ENCODE results near the gene STK40. TPM values are rescaled to one million over a fixed set of nuclear protein-coding genes. Genes with fewer than 3 reads are reported as not detected.

STK40 gene
- polyA plus RNA-seq, 2 of the 4 experiments (the other 2 are of a cell fraction): 6.0 to 8.9 TPM

GRCh38 chr1:36366091-36366661 lies 19.5 kb downstream of the STK40 start:
- Histone ChIP-seq H3K4me2 (no peak overlapping the region), H3K4me3 (no peak overlapping the region), H3K27ac (peak overlapping the region in 1 of 2 experiments; percentile 20; a peak in 1 of 6 replicates), H3K9me3 (no peaks in the 10 kb centered on the region), H3K4me1 (peaks cover 13% of the 10 kb centered on the region)
- CTCF ChIA-PET: interaction anchor here (1.1 to 5.8 kb wide), 4 partner anchors 18 to 216 kb away, joined by 3 to 201 read pairs (median 10); partner anchors contain the start of gene TRAPPC3
- DNase-seq (ENCODE audit: low read depth in 1 of 2, low spot score in 1 of 2) (no peak), ATAC-seq (no peak), FAIRE-seq (no peak)
- POLR2A ChIA-PET: no interaction called here
- 86% methylated on average over 12 of the region's 18 CpGs for WGBS (ENCODE audit: missing lambda C conversion rate)
- TF ChIP-seq ELK1 (IDR thresholded peaks at IDR 0.05; ENCODE audit: low read depth, low read length) (no peak), SMC3 (IDR thresholded peaks at IDR 0.05) (no peak), E2F6 (IDR thresholded peaks at IDR 0.05; ENCODE audit: borderline replicate concordance, low read depth) (no peak), ZC3H11A (IDR thresholded peaks at IDR 0.05) (no peak), KDM1A (IDR thresholded peaks at IDR 0.05; ENCODE audit: low read depth) (no peak), POLR2A (IDR thresholded peaks at IDR 0.05; ENCODE audit: low read length) (no peak), CHD2 (IDR thresholded peaks at IDR 0.05; ENCODE audit: low read length, partially characterized antibody) (no peak), ZFP36 (IDR thresholded peaks at IDR 0.05; ENCODE audit: borderline replicate concordance, partially characterized antibody) (no peak), GATA3 (IDR thresholded peaks at IDR 0.05; ENCODE audit: borderline replicate concordance) (no peak), RAD21 (conservative IDR thresholded peaks at IDR 0.05 in 1 of 2, IDR thresholded peaks at IDR 0.05 in 1 of 2) (no peak), NR3C1 (IDR thresholded peaks at IDR 0.05) (no peak)

GRCh38 chr1:36365381-36365780 lies 20.3 kb downstream of the STK40 start:
- FAIRE-seq (no peak), DNase-seq (ENCODE audit: low read depth in 1 of 2, low spot score in 1 of 2) (no peak), ATAC-seq (no peak)
- no peak for TF ChIP-seq POLR2AphosphoS2 (conservative IDR thresholded peaks at IDR 0.05; ENCODE audit: low read length)
- no peak for TF ChIP-seq HOXB13 (CRISPR knock-in tag; IDR thresholded peaks at IDR 0.05; ENCODE audit: low read depth)
- no peak for TF ChIP-seq CTCF (IDR thresholded peaks at IDR 0.05)
- peaks cover 13% of the 10 kb centered on the region for H3K4me1 ChIP-seq
- 95% methylated on average over 1 of the region's 1 CpG for WGBS (ENCODE audit: missing lambda C conversion rate)
- CTCF ChIA-PET: interaction anchor here (1.1 to 5.8 kb wide), 2 partner anchors 17 to 21 kb away, joined by 3 to 201 read pairs; no protein-coding TSS in a partner anchor
- POLR2A ChIA-PET: no interaction called here
- no peak overlapping the region for H3K4me3 ChIP-seq
- no peak overlapping the region for H3K4me2 ChIP-seq
- H3K9me3 ChIP-seq: no peaks in the 10 kb centered on the region
- peak overlapping the region in 1 of 2 experiments; percentile 10; a peak in 1 of 6 replicates for H3K27ac ChIP-seq

- Histone ChIP-seq H3K4me1 (peaks cover 5% of the 10 kb centered on the region; the same call in 1 of the 3 replicates), H3K4me2 (no peak overlapping the region), H3K9me3 (no peaks in the 10 kb centered on the region), H3K4me3 (no peak overlapping the region), H3K27ac (no peak overlapping the region)
- CTCF ChIA-PET: interaction anchor here (1.5 to 3.0 kb wide), 5 partner anchors 9 to 210 kb away, joined by 5 to 17 read pairs (median 8); no protein-coding TSS in a partner anchor
- ATAC-seq (no peak), DNase-seq (ENCODE audit: low read depth in 1 of 2, low spot score in 1 of 2) (no peak), FAIRE-seq (no peak)
- 68% methylated on average over 5 of the region's 6 CpGs for WGBS (ENCODE audit: missing lambda C conversion rate)
- TF ChIP-seq CEBPB (IDR thresholded peaks at IDR 0.05): no peak
- no peak for TF ChIP-seq JUN (IDR thresholded peaks at IDR 0.05)
- TF ChIP-seq RFX5 (IDR thresholded peaks at IDR 0.05): no peak
- TF ChIP-seq KDM1A (IDR thresholded peaks at IDR 0.05; ENCODE audit: low read depth): no peak
- TF ChIP-seq POLR2A (IDR thresholded peaks at IDR 0.05; ENCODE audit: low read length): no peak
- no peak for TF ChIP-seq PBX3 (IDR thresholded peaks at IDR 0.05)
- TF ChIP-seq MAZ (IDR thresholded peaks at IDR 0.05; ENCODE audit: borderline replicate concordance, low read depth, low read length): no peak
- TF ChIP-seq USF2 (IDR thresholded peaks at IDR 0.05): no peak
- POLR2A ChIA-PET: no interaction called here
These were observed 25.7 kb downstream of the STK40 start for GRCh38 chr1:36359911-36360550.

All from A549 (cell line).